Smooth muscle cell (in vitro differentiated cells): Measurements from ENCODE around the gene MED26. TPM values are rescaled to one million over a fixed set of nuclear protein-coding genes. Genes with fewer than 3 reads are reported as not detected.

ENCODE experiments used
- DNase-seq: peaks from one replicate; lab custom pipeline; 2025; ENCODE audit not compliant: unreplicated experiment; lab: John Stamatoyannopoulos, UW
- H2AFZ ChIP-seq: fragments of 200-600 bp; sonication (generic); 2 replicates; pipeline ENCODE4 v1.6.0; 2016; ENCODE audit warnings: antibody characterized with exemption, low read depth, mild to moderate bottlenecking
- H3F3A ChIP-seq: fragments of 200-600 bp; sonication (generic); 2 replicates; pipeline ENCODE4 v1.6.0; 2017; ENCODE audit warnings: antibody characterized with exemption, low read depth
- H3K27ac ChIP-seq: fragments of 200-600 bp; sonication (generic); 2 replicates; pipeline ENCODE4 v1.5.1; 2016; ENCODE audit warnings: low read depth, mild to moderate bottlenecking
- H3K27me3 ChIP-seq: fragments of 200-600 bp; sonication (generic); 2 replicates; pipeline ENCODE4 v1.6.1; 2016; ENCODE audit warnings: low read depth, mild to moderate bottlenecking
- H3K36me3 ChIP-seq: fragments of 200-600 bp; sonication (generic); 2 replicates; pipeline ENCODE4 v1.5.1; 2016; ENCODE audit warnings: low read depth
- H3K4me1 ChIP-seq: fragments of 200-600 bp; sonication (generic); 2 replicates; pipeline ENCODE4 v1.5.1; 2016; ENCODE audit warnings: low read depth
- H3K4me2 ChIP-seq: fragments of 200-600 bp; sonication (generic); 2 replicates; pipeline ENCODE4 v1.6.0; 2016; ENCODE audit warnings: mild to moderate bottlenecking
- H3K4me3 ChIP-seq: fragments of 200-600 bp; sonication (generic); 2 replicates; pipeline ENCODE4 v1.5.1; 2016; ENCODE audit warnings: mild to moderate bottlenecking
- H3K79me2 ChIP-seq: fragments of 200-600 bp; sonication (generic); 2 replicates; pipeline ENCODE4 v1.6.0; 2016; ENCODE audit warnings: low read depth, mild to moderate bottlenecking
- H3K9ac ChIP-seq: fragments of 200-600 bp; sonication (generic); 2 replicates; pipeline ENCODE4 v1.6.0; 2016; ENCODE audit warnings: low read depth
- H3K9me3 ChIP-seq: fragments of 200-600 bp; sonication (generic); replicated peaks from 2 replicates; pipeline ENCODE4 v1.5.1; 2016; ENCODE audit warnings: low read depth
- H4K20me1 ChIP-seq: fragments of 200-600 bp; sonication (generic); 2 replicates; pipeline ENCODE4 v1.6.0; 2016; ENCODE audit warnings: low read depth
- CTCF ChIP-seq: fragments of 200-600 bp; sonication (generic); IDR thresholded peaks from 2 replicates; pipeline ENCODE4 v1.5.1; 2017; ENCODE audit warnings: borderline replicate concordance, mild to moderate bottlenecking, antibody characterized with exemption; ENCODE audit not compliant: insufficient read depth, poor library complexity, severe bottlenecking
- WGBS: methylation state at CpG from one replicate; pipeline ENCODE4 v1.1.7; 2016; ENCODE audit warnings: low lambda C conversion rate; 5-methylcytosine and 5-hydroxymethylcytosine counted together
- polyA plus RNA-seq: library from polyadenylated mRNA; unstranded; fragments of >200 nt; fragmentation: Nextera tagmentation; extraction: Ambion mirVana; gene quantifications from 2 replicates; pipeline ENCODE4 v1.2.1, GENCODE V29; 2016
- total RNA-seq: library from RNA; depleted of rRNA; stranded (reverse); fragments of >200 nt; gene quantifications from 2 replicates; pipeline ENCODE4 v1.2.3, GENCODE V29; 2014

Gene MED26
- total and polyA plus RNA-seq, 2 experiments from 2014 or later, result 6.3 to 9.6 TPM

GRCh38 chr19:16542045-16542909, 85.7 kb downstream of the MED26 start, which contains the start of gene CHERP:
Gene CHERP (minus strand): TSS chr19:16542437. CDS start chr19:16542378, 59 bp downstream.
- peak within 1 kb of the TSS; percentile 98 for H3K4me2 ChIP-seq
- H3K4me3 ChIP-seq, result peak within 1 kb of the TSS; percentile 92
- peaks cover 70% of the 10 kb centered on the region for H3K79me2 ChIP-seq
- WGBS, result 1% methylated on average over 97 of the region's 108 CpGs
- TF ChIP-seq CTCF, result peak; percentile 4
- DNase-seq, result peak; percentile 82
- peaks cover 17% of the 10 kb centered on the region for H3K4me1 ChIP-seq
- H4K20me1 ChIP-seq, result peaks cover 44% of the 10 kb centered on the region
- H3K9me3 ChIP-seq, result no peaks in the 10 kb centered on the region
- H3K27me3 ChIP-seq, result no peaks in the 10 kb centered on the region
- H2AFZ ChIP-seq, result no peak within 1 kb of the TSS
- H3K9ac ChIP-seq, result peak within 1 kb of the TSS; percentile 92
- H3K36me3 ChIP-seq, result no peaks in the 10 kb centered on the region
- H3F3A ChIP-seq, result no peaks in the 10 kb centered on the region
- H3K27ac ChIP-seq, result peak within 1 kb of the TSS; percentile 79

- no peak for DNase-seq
- WGBS, result 6% methylated on average over 29 of the region's 29 CpGs
- Histone ChIP-seq H4K20me1 (peaks cover 51% of the 10 kb centered on the region), H3F3A (no peaks in the 10 kb centered on the region), H3K27me3 (no peaks in the 10 kb centered on the region), H3K4me2 (peak overlapping the region; percentile 98), H2AFZ (no peak overlapping the region), H3K4me1 (peaks cover 17% of the 10 kb centered on the region), H3K9me3 (no peaks in the 10 kb centered on the region), H3K27ac (peak overlapping the region; percentile 79), H3K9ac (peak overlapping the region; percentile 92), H3K79me2 (peaks cover 77% of the 10 kb centered on the region), H3K4me3 (peak overlapping the region; percentile 92), H3K36me3 (no peaks in the 10 kb centered on the region)
- TF ChIP-seq CTCF, result no peak
Measured at GRCh38 chr19:16541526-16542044, 86.4 kb downstream of the MED26 start.

GRCh38 chr19:16540948-16541347, 87.1 kb downstream of the MED26 start:
- Histone ChIP-seq H3K27me3 (no peaks in the 10 kb centered on the region), H3K4me1 (peaks cover 17% of the 10 kb centered on the region), H3K4me3 (peak overlapping the region; percentile 92), H2AFZ (no peak overlapping the region), H3K9ac (peak overlapping the region; percentile 92), H3K36me3 (no peaks in the 10 kb centered on the region), H4K20me1 (peaks cover 58% of the 10 kb centered on the region), H3K9me3 (no peaks in the 10 kb centered on the region), H3K27ac (peak overlapping the region; percentile 79), H3K4me2 (peak overlapping the region; percentile 98), H3K79me2 (peaks cover 81% of the 10 kb centered on the region), H3F3A (no peaks in the 10 kb centered on the region)
- DNase-seq, result no peak
- no peak for TF ChIP-seq CTCF
- WGBS, result 90% methylated on average over 12 of the region's 12 CpGs
